Subcutaneous abdominal adipose tissue (tissue), 5 donors: ENCODE measurements around the gene AGAP3.

Experiments
- H3K27ac ChIP-seq: one replicate; pipeline ENCODE4 v1.7.0; 2013; ENCODE audit warnings: low read depth, mild to moderate bottlenecking, inconsistent platforms, low read length, moderate library complexity
- H3K27me3 ChIP-seq, 5 donors: one replicate each; pipeline ENCODE4 v1.7.0; 2013; ENCODE audit warnings: low read length in 5 of 5, inconsistent platforms in 1 of 5; ENCODE audit not compliant: control insufficient read depth in 5 of 5, insufficient read depth in 4 of 5
- H3K36me3 ChIP-seq, 5 donors: one replicate each; pipeline ENCODE4 v1.7.0; 2013; ENCODE audit warnings: low read length in 5 of 5; ENCODE audit not compliant: control insufficient read depth in 5 of 5, insufficient read depth in 5 of 5
- H3K4me1 ChIP-seq, 5 donors: one replicate each; pipeline ENCODE4 v1.7.0; 2013; ENCODE audit warnings: low read length in 5 of 5, mild to moderate bottlenecking in 3 of 5, moderate library complexity in 1 of 5; ENCODE audit not compliant: control insufficient read depth in 5 of 5, insufficient read depth in 5 of 5
- H3K4me3 ChIP-seq, 5 donors: one replicate each; pipeline ENCODE4 v1.7.0; 2013; ENCODE audit warnings: low read length in 5 of 5, low read depth in 1 of 5
- H3K9ac ChIP-seq, 5 donors: one replicate each; pipeline ENCODE4 v1.7.0; 2013; ENCODE audit warnings: low read length in 5 of 5, mild to moderate bottlenecking in 4 of 5, moderate library complexity in 3 of 5
- H3K9me3 ChIP-seq, 5 donors: one replicate each; pipeline ENCODE4 v1.7.0; 2013; ENCODE audit warnings: low read length in 5 of 5; ENCODE audit not compliant: control insufficient read depth in 5 of 5
- donor health status: healthy.
- donor health status: healthy.
- donor health status: healthy.
- donor health status: healthy.
- donor health status: healthy.

Gene AGAP3

GRCh38 chr7:151046603-151047573 is 39.4 kb upstream of the AGAP3 start:
- Histone ChIP-seq H3K9ac (peak overlapping the region in 1 of 5 donors; percentile 17), H3K4me1 (peaks cover 4 to 34% (median 17%) of the 10 kb centered on the region in 5 donors), H3K4me3 (no peak overlapping the region), H3K36me3 (peaks cover 0 to 37% (median 24%) of the 10 kb centered on the region in 5 donors), H3K27ac (no peak overlapping the region), H3K9me3 (no peaks in the 10 kb centered on the region), H3K27me3 (peaks cover 0 to 9% (median 5%) of the 10 kb centered on the region in 5 donors)

- no peak within 1 kb of the TSS for H3K4me3 ChIP-seq
- peaks cover 4 to 34% (median 17%) of the 10 kb centered on the region in 5 donors for H3K4me1 ChIP-seq
- H3K27me3 ChIP-seq, result peaks cover 0 to 9% (median 5%) of the 10 kb centered on the region in 5 donors
- no peak within 1 kb of the TSS for H3K27ac ChIP-seq
- no peaks in the 10 kb centered on the region for H3K9me3 ChIP-seq
- no peak within 1 kb of the TSS for H3K9ac ChIP-seq
- peaks cover 0 to 24% (median 14%) of the 10 kb centered on the region in 5 donors for H3K36me3 ChIP-seq
Observed at GRCh38 chr7:151047976-151048815, 38.1 kb upstream of the AGAP3 start, which contains the start of gene ASIC3. TSS of gene ASIC3 (plus strand) at chr7:151048531. CDS start at chr7:151048886, 355 bp downstream.

DNA sequence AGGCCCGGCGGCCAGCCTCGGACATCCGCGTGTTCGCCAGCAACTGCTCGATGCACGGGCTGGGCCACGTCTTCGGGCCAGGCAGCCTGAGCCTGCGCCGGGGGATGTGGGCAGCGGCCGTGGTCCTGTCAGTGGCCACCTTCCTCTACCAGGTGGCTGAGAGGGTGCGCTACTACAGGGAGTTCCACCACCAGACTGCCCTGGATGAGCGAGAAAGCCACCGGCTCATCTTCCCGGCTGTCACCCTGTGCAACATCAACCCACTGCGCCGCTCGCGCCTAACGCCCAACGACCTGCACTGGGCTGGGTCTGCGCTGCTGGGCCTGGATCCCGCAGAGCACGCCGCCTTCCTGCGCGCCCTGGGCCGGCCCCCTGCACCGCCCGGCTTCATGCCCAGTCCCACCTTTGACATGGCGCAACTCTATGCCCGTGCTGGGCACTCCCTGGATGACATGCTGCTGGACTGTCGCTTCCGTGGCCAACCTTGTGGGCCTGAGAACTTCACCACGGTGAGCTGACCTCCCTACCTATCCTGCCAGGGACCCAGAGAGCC is 37.3 kb upstream of the AGAP3 start:
- Histone ChIP-seq H3K36me3 (peaks cover 0 to 28% (median 15%) of the 10 kb centered on the region in 5 donors), H3K9me3 (no peaks in the 10 kb centered on the region), H3K9ac (no peak overlapping the region), H3K27me3 (peaks cover 0 to 9% (median 5%) of the 10 kb centered on the region in 5 donors), H3K27ac (no peak overlapping the region), H3K4me3 (no peak overlapping the region), H3K4me1 (peaks cover 4 to 33% (median 18%) of the 10 kb centered on the region in 5 donors)

DNA sequence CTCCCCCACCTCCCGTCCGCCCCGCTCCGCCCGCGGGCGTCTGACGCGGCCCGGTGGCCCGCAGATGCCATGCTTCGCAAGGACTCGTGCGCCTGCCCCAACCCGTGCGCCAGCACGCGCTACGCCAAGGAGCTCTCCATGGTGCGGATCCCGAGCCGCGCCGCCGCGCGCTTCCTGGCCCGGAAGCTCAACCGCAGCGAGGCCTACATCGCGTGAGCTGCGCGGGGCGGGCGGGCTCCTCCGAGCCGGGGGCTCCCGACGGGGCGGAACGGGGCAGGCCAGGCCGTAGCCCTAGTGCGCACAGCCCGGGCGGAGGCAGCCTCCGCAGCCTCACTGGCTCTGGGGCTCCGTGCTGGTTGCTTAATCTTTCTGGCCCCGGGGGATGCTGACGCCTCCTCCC is 35.2 kb upstream of the AGAP3 start:
- Histone ChIP-seq H3K27ac (no peak overlapping the region), H3K27me3 (peaks cover 0 to 9% (median 5%) of the 10 kb centered on the region in 5 donors), H3K9me3 (no peaks in the 10 kb centered on the region), H3K4me3 (peak overlapping the region in 1 of 5 donors; percentile 23), H3K9ac (no peak overlapping the region), H3K4me1 (peaks cover 4 to 33% (median 18%) of the 10 kb centered on the region in 5 donors), H3K36me3 (peaks cover 0 to 10% (median 4%) of the 10 kb centered on the region in 5 donors)

- peaks cover 0 to 9% (median 2%) of the 10 kb centered on the region in 5 donors for H3K36me3 ChIP-seq
- no peaks in the 10 kb centered on the region for H3K9me3 ChIP-seq
- peaks cover 0 to 9% (median 5%) of the 10 kb centered on the region in 5 donors for H3K27me3 ChIP-seq
- peaks cover 3 to 32% (median 18%) of the 10 kb centered on the region in 5 donors for H3K4me1 ChIP-seq
- H3K4me3 ChIP-seq, result no peak overlapping the region
- no peak overlapping the region for H3K9ac ChIP-seq
- H3K27ac ChIP-seq, result no peak overlapping the region
Observed at GRCh38 chr7:151053096-151053495, 33.2 kb upstream of the AGAP3 start.

DNA sequence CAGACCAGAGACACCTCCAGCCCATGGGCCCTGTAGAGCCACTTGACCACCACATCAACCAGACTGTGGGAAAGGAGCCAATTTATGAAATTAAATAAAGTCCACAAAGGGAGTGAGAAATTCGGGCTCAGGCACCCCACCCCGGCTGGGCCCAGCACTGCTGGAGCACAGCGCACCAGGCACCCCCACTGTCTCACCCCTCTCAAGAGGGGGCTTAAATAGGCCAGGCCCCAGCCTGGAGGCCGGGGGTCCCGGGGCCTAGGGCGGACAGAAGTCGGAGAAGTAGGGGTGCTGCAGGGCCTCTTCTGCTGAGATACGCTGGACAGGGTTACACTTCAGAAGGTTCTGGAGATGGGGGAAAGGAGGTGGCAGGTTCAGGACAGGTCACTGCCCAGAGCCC is 32.5 kb upstream of the AGAP3 start:
- Histone ChIP-seq H3K9me3 (no peaks in the 10 kb centered on the region), H3K4me3 (no peak overlapping the region), H3K9ac (peak overlapping the region in 1 of 5 donors; percentile 10), H3K27ac (no peak overlapping the region), H3K36me3 (peaks cover 0 to 9% (median 2%) of the 10 kb centered on the region in 5 donors), H3K4me1 (peaks cover 5 to 38% (median 24%) of the 10 kb centered on the region in 5 donors), H3K27me3 (peaks cover 0 to 9% (median 5%) of the 10 kb centered on the region in 5 donors)

DNA sequence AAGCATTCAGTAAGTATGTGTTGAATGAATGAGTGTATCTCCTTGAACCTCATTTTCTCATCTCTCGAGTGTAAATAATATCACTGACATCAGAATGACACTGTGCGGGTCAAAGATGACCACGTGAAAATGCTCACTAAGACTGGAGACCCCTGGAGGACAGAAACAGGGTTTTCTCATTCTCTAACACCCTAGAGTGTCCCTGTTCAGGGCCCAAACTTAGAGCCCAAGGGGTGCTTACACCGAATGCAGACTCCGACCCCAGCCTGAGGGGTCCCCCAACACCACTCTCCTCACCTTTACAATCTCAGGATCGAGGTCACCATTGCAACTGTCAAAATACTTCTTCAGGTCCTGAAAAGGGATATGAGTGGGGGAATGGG is 30.0 kb upstream of the AGAP3 start:
- no peak overlapping the region for H3K4me3 ChIP-seq

GRCh38 chr7:151056666-151057505 is 29.4 kb upstream of the AGAP3 start:
- peaks cover 6 to 57% (median 43%) of the 10 kb centered on the region in 5 donors for H3K4me1 ChIP-seq
- H3K27me3 ChIP-seq, result peaks cover 0 to 2% (median 0%) of the 10 kb centered on the region in 5 donors
- H3K9me3 ChIP-seq, result no peaks in the 10 kb centered on the region
- peaks cover 0 to 11% (median 2%) of the 10 kb centered on the region in 5 donors for H3K36me3 ChIP-seq
- peak overlapping the region in 4 of 5 donors; percentile 57 to 83 (median 76) for H3K9ac ChIP-seq
- H3K4me3 ChIP-seq, result peak overlapping the region; percentile 89 to 96 (median 94)
- H3K27ac ChIP-seq, result no peak overlapping the region

More for the DNA sequence above, 30.0 kb upstream of the AGAP3 start:
- H3K4me1 ChIP-seq, result peaks cover 6 to 54% (median 38%) of the 10 kb centered on the region in 5 donors
- H3K9ac ChIP-seq, result no peak overlapping the region
- H3K9me3 ChIP-seq, result no peaks in the 10 kb centered on the region
- H3K27ac ChIP-seq, result no peak overlapping the region
- H3K27me3 ChIP-seq, result peaks cover 0 to 3% (median 0%) of the 10 kb centered on the region in 5 donors
- H3K36me3 ChIP-seq, result peaks cover 0 to 9% (median 2%) of the 10 kb centered on the region in 5 donors
